Mucosa of stomach (tissue), 1 donor: ENCODE data around the gene FARP2.

Experiments used
- H3K27me3 ChIP-seq: one replicate; pipeline ENCODE4 v1.7.0; 2013; ENCODE audit warnings: mild to moderate bottlenecking, low read length; ENCODE audit not compliant: control insufficient read depth, insufficient read depth
- H3K36me3 ChIP-seq: one replicate; pipeline ENCODE4 v1.7.0; 2013; ENCODE audit warnings: low read length; ENCODE audit not compliant: control insufficient read depth, insufficient read depth
- H3K4me1 ChIP-seq: one replicate; pipeline ENCODE4 v1.7.0; 2013; ENCODE audit warnings: mild to moderate bottlenecking, low read length; ENCODE audit not compliant: control insufficient read depth, insufficient read depth
- H3K4me3 ChIP-seq: one replicate; pipeline ENCODE4 v1.7.0; 2013; ENCODE audit warnings: low read length
- H3K9ac ChIP-seq: one replicate; pipeline ENCODE4 v1.7.0; 2013; ENCODE audit warnings: mild to moderate bottlenecking, low read length, moderate library complexity
- H3K9me3 ChIP-seq: one replicate; pipeline ENCODE4 v1.7.0; 2013; ENCODE audit warnings: mild to moderate bottlenecking, low read length, moderate library complexity; ENCODE audit not compliant: control insufficient read depth
- donor health status: Pancreatic carcinoma.

Gene FARP2

GRCh38 chr2:241492174-241492565, 136.1 kb downstream of the FARP2 start:
- Histone ChIP-seq H3K9ac (no peak overlapping the region), H3K9me3 (no peaks in the 10 kb centered on the region), H3K27me3 (no peaks in the 10 kb centered on the region), H3K4me1 (peaks cover 40% of the 10 kb centered on the region), H3K36me3 (peaks cover 21% of the 10 kb centered on the region), H3K4me3 (no peak overlapping the region)

DNA sequence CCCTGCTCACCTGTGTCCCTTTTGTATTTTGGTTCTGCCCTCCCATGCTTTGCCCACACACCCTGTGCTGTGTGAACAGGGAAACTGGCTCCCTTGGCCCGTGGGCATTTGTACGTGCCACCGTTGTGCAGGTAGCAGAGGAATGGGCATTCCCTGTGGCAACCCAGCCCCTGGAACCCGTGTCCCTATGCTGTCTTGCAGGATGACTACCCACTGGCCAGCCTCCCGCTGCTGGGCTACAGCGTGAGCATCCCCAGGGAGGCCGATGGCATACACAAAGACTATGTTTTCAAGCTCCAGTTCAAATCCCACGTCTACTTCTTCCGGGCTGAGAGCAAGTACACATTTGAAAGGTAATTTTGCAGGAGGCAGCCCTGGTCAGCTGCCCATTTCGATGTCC, 137.0 kb downstream of the FARP2 start:
- H3K27me3 ChIP-seq: no peaks in the 10 kb centered on the region
- H3K36me3 ChIP-seq: peaks cover 21% of the 10 kb centered on the region
- no peak overlapping the region for H3K9ac ChIP-seq
- peaks cover 49% of the 10 kb centered on the region for H3K4me1 ChIP-seq
- H3K9me3 ChIP-seq: no peaks in the 10 kb centered on the region
- no peak overlapping the region for H3K4me3 ChIP-seq

GRCh38 chr2:241494311-241494908, 138.3 kb downstream of the FARP2 start:
- no peak overlapping the region for H3K9ac ChIP-seq
- H3K36me3 ChIP-seq: peaks cover 25% of the 10 kb centered on the region
- H3K4me3 ChIP-seq: no peak overlapping the region
- H3K9me3 ChIP-seq: no peaks in the 10 kb centered on the region
- peaks cover 49% of the 10 kb centered on the region for H3K4me1 ChIP-seq
- H3K27me3 ChIP-seq: no peaks in the 10 kb centered on the region

- H3K9ac ChIP-seq: no peak overlapping the region
- no peak overlapping the region for H3K4me3 ChIP-seq
- peaks cover 40% of the 10 kb centered on the region for H3K4me1 ChIP-seq
- H3K36me3 ChIP-seq: peaks cover 25% of the 10 kb centered on the region
- H3K9me3 ChIP-seq: no peaks in the 10 kb centered on the region
- H3K27me3 ChIP-seq: no peaks in the 10 kb centered on the region
Measured at GRCh38 chr2:241495172-241496002, 139.3 kb downstream of the FARP2 start.

DNA sequence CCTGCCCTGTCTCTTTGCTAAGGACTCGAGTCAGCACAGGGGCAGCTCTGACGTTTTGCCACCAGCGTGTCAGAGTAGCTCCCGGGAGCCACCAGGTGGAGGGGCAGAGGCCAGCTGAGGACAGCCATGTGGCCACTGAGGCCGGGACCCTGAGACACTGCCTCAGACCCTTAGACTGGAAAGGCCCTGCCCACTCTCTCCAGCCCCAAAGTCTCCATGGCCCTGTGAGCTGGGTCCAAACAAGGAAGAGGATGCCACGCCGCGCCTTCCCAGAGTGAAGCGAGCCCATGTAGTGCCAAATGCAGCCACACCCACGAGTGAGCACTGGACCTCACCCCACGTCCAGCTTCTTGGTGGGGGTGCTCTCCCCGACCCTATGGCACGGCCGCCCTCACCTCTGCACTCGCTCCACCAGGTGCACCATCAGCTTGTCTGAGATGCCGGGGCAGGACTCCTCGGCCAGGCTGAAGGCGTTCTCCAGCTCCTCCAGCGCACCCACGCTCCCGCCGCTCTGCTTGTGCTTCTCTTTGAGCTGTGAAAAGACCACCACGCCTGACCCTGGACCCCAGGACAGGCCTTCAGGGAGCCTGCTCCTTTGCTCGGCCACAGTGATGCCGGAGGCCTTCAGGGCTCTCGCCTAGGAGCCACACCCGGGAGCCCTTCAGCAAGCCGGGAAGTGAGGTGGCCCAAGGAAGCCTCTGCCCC, 140.1 kb downstream of the FARP2 start:
- no peaks in the 10 kb centered on the region for H3K27me3 ChIP-seq
- H3K9ac ChIP-seq: no peak overlapping the region
- H3K36me3 ChIP-seq: peaks cover 25% of the 10 kb centered on the region

DNA sequence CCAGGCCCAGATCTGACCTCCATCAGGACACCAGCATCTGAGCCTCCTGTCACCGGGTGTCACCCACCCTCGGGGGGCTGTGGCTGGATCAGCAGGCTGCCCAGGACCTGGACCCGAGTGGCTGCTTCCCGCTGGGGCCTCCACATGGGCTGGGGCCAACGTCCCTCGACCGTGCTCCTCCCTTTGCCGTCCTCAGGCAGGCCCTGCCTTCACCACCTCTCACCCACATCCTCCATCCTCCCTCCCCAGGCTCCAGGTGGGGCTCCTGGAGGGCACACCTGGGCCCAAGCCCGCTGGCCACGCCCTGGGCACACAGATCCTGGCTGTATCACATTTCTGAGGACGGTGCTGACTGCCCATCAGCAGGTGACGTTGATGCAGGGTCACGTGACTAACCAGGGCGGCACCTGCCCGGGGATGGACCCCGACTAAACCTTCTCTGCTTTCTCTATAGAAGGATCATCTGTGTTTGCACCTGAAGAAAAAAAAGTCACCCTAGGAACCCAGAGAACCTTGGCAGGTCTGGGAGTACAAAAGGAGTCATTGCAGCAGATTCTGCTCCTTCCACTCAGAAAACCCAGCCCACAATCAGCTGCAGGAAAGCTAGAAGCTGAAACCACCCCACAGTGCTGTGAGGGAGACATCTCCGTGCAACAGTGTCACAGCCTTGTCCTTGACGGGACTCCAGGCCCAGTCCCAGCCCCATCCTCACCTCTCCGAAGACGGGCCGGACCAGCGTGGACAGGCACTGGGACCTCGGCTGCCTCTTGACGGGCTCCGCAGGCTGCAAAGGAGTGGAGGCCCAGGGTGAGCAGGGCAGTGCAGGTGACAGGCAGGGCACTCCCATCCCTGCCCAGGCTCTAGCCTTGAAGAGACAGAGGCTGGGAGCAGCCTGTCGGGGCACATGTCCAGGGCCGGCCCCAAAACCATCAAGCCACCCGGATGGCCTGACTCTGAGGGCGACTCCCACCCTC, 141.1 kb downstream of the FARP2 start:
- peak overlapping the region; percentile 28 for H3K9ac ChIP-seq
- H3K36me3 ChIP-seq: peaks cover 25% of the 10 kb centered on the region
- no peaks in the 10 kb centered on the region for H3K9me3 ChIP-seq
- peaks cover 30% of the 10 kb centered on the region for H3K4me1 ChIP-seq
- H3K4me3 ChIP-seq: no peak overlapping the region
- no peaks in the 10 kb centered on the region for H3K27me3 ChIP-seq

More for the DNA sequence above, 140.1 kb downstream of the FARP2 start:
- peaks cover 32% of the 10 kb centered on the region for H3K4me1 ChIP-seq
- no peaks in the 10 kb centered on the region for H3K9me3 ChIP-seq
- no peak overlapping the region for H3K4me3 ChIP-seq

GRCh38 chr2:241498115-241499070, 142.3 kb downstream of the FARP2 start:
- H3K9ac ChIP-seq: no peak overlapping the region

GRCh38 chr2:241499146-241499965, 143.3 kb downstream of the FARP2 start:
- Histone ChIP-seq H3K9ac (no peak overlapping the region), H3K4me1 (peaks cover 30% of the 10 kb centered on the region), H3K27me3 (no peaks in the 10 kb centered on the region), H3K36me3 (peaks cover 15% of the 10 kb centered on the region), H3K9me3 (no peaks in the 10 kb centered on the region), H3K4me3 (no peak overlapping the region)

More at GRCh38 chr2:241498115-241499070, 142.3 kb downstream of the FARP2 start:
- H3K36me3 ChIP-seq: peaks cover 19% of the 10 kb centered on the region
- H3K27me3 ChIP-seq: no peaks in the 10 kb centered on the region
- H3K9me3 ChIP-seq: no peaks in the 10 kb centered on the region
- H3K4me1 ChIP-seq: peaks cover 30% of the 10 kb centered on the region
- no peak overlapping the region for H3K4me3 ChIP-seq

DNA sequence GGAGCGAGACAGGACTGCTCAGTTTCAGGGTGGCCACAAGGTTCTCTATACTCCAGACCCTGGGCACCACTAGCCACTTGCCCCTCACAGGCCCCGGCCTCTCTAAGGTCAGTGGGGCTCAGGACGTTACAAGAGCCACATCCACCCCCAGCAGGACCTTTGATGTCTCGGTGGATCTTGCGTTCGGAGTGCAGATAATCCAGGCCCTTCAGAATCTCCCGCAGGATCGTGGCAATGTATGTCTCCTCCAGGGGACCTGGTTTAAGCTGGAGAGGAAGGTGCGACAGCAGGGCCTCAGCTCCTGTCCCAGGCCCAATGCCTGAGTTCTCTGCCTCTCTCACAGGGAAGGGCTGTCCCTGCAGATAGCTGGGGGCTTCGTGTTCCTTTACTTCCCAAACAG, 143.9 kb downstream of the FARP2 start:
- no peaks in the 10 kb centered on the region for H3K9me3 ChIP-seq
- H3K4me1 ChIP-seq: peaks cover 30% of the 10 kb centered on the region
- H3K27me3 ChIP-seq: no peaks in the 10 kb centered on the region
- peaks cover 12% of the 10 kb centered on the region for H3K36me3 ChIP-seq
- no peak overlapping the region for H3K9ac ChIP-seq
- H3K4me3 ChIP-seq: no peak overlapping the region

DNA sequence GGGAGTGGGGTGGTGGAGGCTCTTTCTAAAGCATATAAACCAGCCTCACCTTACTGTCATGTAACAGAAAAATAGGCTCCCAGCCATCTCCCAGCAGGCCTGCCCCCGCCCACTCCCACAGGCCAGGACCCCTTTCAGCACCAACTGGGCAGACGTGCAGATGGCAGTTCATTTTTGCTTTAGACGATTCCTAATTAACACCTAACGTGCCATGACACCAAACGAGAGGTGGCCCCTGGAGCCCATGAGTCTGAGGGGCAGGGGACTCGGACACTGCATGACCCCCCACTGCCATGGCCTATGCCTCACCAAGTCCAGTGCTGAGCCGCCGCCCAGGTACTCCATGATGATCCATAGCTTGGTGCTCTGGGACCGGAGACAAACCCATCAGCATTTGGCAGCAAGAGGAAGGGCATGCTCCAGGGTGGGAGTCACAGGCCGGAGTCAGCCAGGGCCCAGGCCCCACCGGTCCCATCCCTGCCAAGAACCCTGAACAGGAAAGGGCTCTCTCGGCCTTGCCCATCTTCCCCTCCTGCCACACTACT, 144.4 kb downstream of the FARP2 start:
- H3K36me3 ChIP-seq: peaks cover 11% of the 10 kb centered on the region
- no peak overlapping the region for H3K4me3 ChIP-seq
- no peaks in the 10 kb centered on the region for H3K9me3 ChIP-seq
- H3K4me1 ChIP-seq: peaks cover 26% of the 10 kb centered on the region
- no peaks in the 10 kb centered on the region for H3K27me3 ChIP-seq
- H3K9ac ChIP-seq: no peak overlapping the region
